ENCODE results near the gene MINAR1. TPM values are rescaled to one million over a fixed set of nuclear protein-coding genes. Genes with fewer than 3 reads are reported as not detected.

MINAR1 gene, protein sequence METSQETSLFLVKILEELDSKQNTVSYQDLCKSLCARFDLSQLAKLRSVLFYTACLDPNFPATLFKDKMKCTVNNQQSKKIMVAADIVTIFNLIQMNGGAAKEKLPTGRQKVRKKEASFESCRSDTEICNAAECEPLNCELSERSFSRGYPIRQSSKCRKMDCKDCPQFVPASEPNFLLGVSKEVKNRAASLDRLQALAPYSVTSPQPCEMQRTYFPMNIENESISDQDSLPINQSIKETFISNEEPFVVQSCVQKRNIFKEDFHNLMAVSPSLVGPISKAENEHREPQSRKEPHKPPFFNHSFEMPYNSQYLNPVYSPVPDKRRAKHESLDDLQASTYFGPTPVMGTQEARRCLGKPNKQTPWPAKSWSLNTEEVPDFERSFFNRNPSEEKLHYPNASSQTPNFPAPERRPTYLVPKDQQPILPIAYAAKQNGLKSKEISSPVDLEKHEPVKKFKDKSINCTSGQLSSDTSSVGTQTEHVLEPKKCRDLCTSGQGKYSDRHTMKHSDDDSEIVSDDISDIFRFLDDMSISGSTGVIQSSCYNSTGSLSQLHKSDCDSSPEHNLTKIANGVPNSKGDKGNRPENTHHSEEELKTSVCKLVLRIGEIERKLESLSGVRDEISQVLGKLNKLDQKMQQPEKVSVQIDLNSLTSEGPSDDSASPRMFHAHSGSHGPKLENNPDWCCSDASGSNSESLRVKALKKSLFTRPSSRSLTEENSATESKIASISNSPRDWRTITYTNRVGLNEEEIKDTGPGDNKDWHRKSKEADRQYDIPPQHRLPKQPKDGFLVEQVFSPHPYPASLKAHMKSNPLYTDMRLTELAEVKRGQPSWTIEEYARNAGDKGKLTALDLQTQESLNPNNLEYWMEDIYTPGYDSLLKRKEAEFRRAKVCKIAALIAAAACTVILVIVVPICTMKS
- total RNA-seq, result 0.53 and 0.86 TPM in 2 replicates

GRCh38 chr15:79431636-79432344, at the start of gene MINAR1:
TSS of gene MINAR1 (plus strand) at chr15:79432336. CDS start at chr15:79456148, 23,812 bp downstream.

Other genes with a start within 250 kb of the MINAR1 start
- gene ANKRD34C, start 149.6 kb upstream of the MINAR1 start, total RNA-seq, result not detected in 2 replicates
- gene TMED3, start 121.2 kb upstream of the MINAR1 start, total RNA-seq, result 229 and 259 TPM in 2 replicates

Measured in myometrial cell (primary cell).